HCT116 (cell line): Measurements from ENCODE around the gene GDI1. TPM values are rescaled to one million over a fixed set of nuclear protein-coding genes. Genes with fewer than 3 reads are reported as not detected.

Experiments used
- ATAC-seq: fragments of 200-7000 bp; cut with Tn5 transposase; 2 replicates; pipeline ENCODE4 v1.9.1; 2020; ENCODE audit warnings: mild to moderate bottlenecking, moderate library complexity
- BruUV-seq: library from RNA; stranded (reverse); fragments of 400-500 nt; replicated peaks from 2 replicates; lab custom pipeline; 2021; lab: Mats Ljungman, UMichigan
- CTCF ChIA-PET: fragments of 300-600 bp; sonication (Branson Sonifier 250); formaldehyde crosslinking; loops from one replicate; lab custom pipeline; 2021; ENCODE audit warnings: antibody characterized with exemption; lab: Charles Lee
- POLR2A ChIA-PET: fragments of 300-600, 350-600 bp; sonication (Branson Sonifier 250); formaldehyde crosslinking; loops from one replicate; lab custom pipeline; 2021; ENCODE audit warnings: antibody characterized with exemption; lab: Charles Lee
- RAD21 ChIA-PET, 2 experiments: fragments of 300-600 bp; sonication (Branson Sonifier 250); formaldehyde crosslinking; loops; one replicate each; lab custom pipeline; 2023; ENCODE audit warnings: low total read pairs in 2 of 2; ENCODE audit not compliant: uncharacterized antibody in 2 of 2, unreplicated experiment in 2 of 2, low non-redundant PET in 1 of 2; lab: Charles Lee
- DNase-seq: peaks from one replicate; pipeline ENCODE4 v3.0.0-alpha.2; 2010; ENCODE audit warnings: low read depth, low spot score
- H2AFZ ChIP-seq: fragments of 200-600 bp; shearing (Covaris generic), sonication (generic); 2 replicates; pipeline ENCODE4 v1.6.1; 2017; ENCODE audit warnings: low read depth, mixed run types, mixed read lengths, antibody characterized with exemption, low read length; ENCODE audit not compliant: poor library complexity, severe bottlenecking
- H3K27ac ChIP-seq: 2 replicates; pipeline ENCODE4 v1.5.1; 2012; ENCODE audit warnings: low read depth, low read length
- H3K27me3 ChIP-seq: fragments of 200-600 bp; sonication (generic); 2 replicates; pipeline ENCODE4 v1.6.1; 2016; ENCODE audit warnings: mixed run types, low read length, mixed read lengths; ENCODE audit not compliant: insufficient read depth
- H3K36me3 ChIP-seq, 2 experiments: fragments of 200-500 bp in 1 of 2; fragments of 200-600 bp in 1 of 2; sonication (Bioruptor generic) in 1 of 2; sonication (generic) in 1 of 2; 2 replicates each; pipeline versions ENCODE4 v1.5.1 to v1.6.1; 2014 to 2016; ENCODE audit warnings: low read length in 2 of 2, inconsistent platforms in 1 of 2, mixed read lengths in 1 of 2, mixed run types in 1 of 2; ENCODE audit not compliant: insufficient read depth in 2 of 2, control insufficient read depth in 1 of 2
- H3K4me1 ChIP-seq, 2 experiments: fragments of 200-600 bp in 1 of 2; sonication (generic) in 1 of 2; 2 replicates each; pipeline versions ENCODE4 v1.5.1 to v1.6.1; 2012 to 2017; ENCODE audit warnings: low read length in 2 of 2, inconsistent platforms in 1 of 2, mild to moderate bottlenecking in 1 of 2, mixed read lengths in 1 of 2, mixed run types in 1 of 2, moderate library complexity in 1 of 2; ENCODE audit not compliant: insufficient read depth in 2 of 2, control insufficient read depth in 1 of 2
- H3K4me2 ChIP-seq: fragments of 200-600 bp; sonication (generic); 2 replicates; pipeline ENCODE4 v1.6.1; 2017; ENCODE audit warnings: mixed run types, low read length, mixed read lengths
- H3K4me3 ChIP-seq, 2 experiments: fragments of 200-600 bp in 1 of 2; sonication (generic) in 1 of 2; replicated peaks in 1 of 2; 2 replicates each; pipeline ENCODE4 v1.5.1; 2011 to 2016; ENCODE audit warnings: low read length in 2 of 2, control low read depth in 1 of 2, low read depth in 1 of 2, mild to moderate bottlenecking in 1 of 2, mixed read lengths in 1 of 2, mixed run types in 1 of 2
- H3K79me2 ChIP-seq: fragments of 200-600 bp; sonication (generic); 2 replicates; pipeline ENCODE4 v1.6.1; 2017; ENCODE audit warnings: mild to moderate bottlenecking, mixed run types, low read length, moderate library complexity, mixed read lengths; ENCODE audit not compliant: insufficient read depth
- H3K9ac ChIP-seq: fragments of 200-600 bp; sonication (generic); 2 replicates; pipeline ENCODE4 v1.6.1; 2016; ENCODE audit warnings: low read length, mixed read lengths
- H3K9me2 ChIP-seq: fragments of 200-600 bp; sonication (generic), shearing (Covaris generic); 2 replicates; pipeline ENCODE4 v1.6.1; 2017; ENCODE audit warnings: mixed run types, mild to moderate bottlenecking, moderate library complexity; ENCODE audit not compliant: insufficient read depth
- H3K9me3 ChIP-seq, 2 experiments: fragments of 200-500 bp in 1 of 2; fragments of 200-600 bp in 1 of 2; sonication (Bioruptor generic) in 1 of 2; sonication (generic) in 1 of 2; 2 replicates each; pipeline ENCODE4 v1.6.1; 2014 to 2017; ENCODE audit warnings: low read length in 2 of 2, mixed read lengths in 2 of 2, inconsistent platforms in 1 of 2, low read depth in 1 of 2, mild to moderate bottlenecking in 1 of 2, mixed run types in 1 of 2, moderate library complexity in 1 of 2; ENCODE audit not compliant: control insufficient read depth in 1 of 2, insufficient read depth in 1 of 2
- H4K20me1 ChIP-seq: fragments of 200-600 bp; sonication (generic), shearing (Covaris generic); 2 replicates; pipeline ENCODE4 v1.6.1; 2017; ENCODE audit warnings: mixed run types, mild to moderate bottlenecking, moderate library complexity; ENCODE audit not compliant: insufficient read depth
- CBX3 ChIP-seq: IDR thresholded peaks from 2 replicates; pipeline ENCODE4 v1.6.1; 2012; ENCODE audit warnings: low read depth
- CEBPB ChIP-seq: IDR thresholded peaks from 2 replicates; pipeline ENCODE4 v1.6.1; 2012; ENCODE audit warnings: low read depth
- EGR1 ChIP-seq: IDR thresholded peaks from 2 replicates; pipeline ENCODE4 v1.6.1; 2012; ENCODE audit warnings: low read depth
- ELF1 ChIP-seq: IDR thresholded peaks from 2 replicates; pipeline ENCODE4 v1.6.1; 2012; ENCODE audit warnings: low read depth, borderline replicate concordance
- EZH2 ChIP-seq: fragments of 200-600 bp; sonication (generic); IDR thresholded peaks from 2 replicates; pipeline ENCODE4 v1.6.1; 2017; ENCODE audit warnings: antibody characterized with exemption, mixed run types
- EZH2phosphoT487 ChIP-seq: fragments of 200-600 bp; IDR thresholded peaks from 2 replicates; pipeline ENCODE4 v1.6.1; 2018; ENCODE audit warnings: antibody characterized with exemption, borderline replicate concordance
- FOSL1 ChIP-seq: IDR thresholded peaks from 2 replicates; pipeline ENCODE4 v1.6.1; 2012; ENCODE audit warnings: low read depth
- JUND ChIP-seq: IDR thresholded peaks from 2 replicates; pipeline ENCODE4 v1.6.1; 2012
- POLR2A ChIP-seq: IDR thresholded peaks from 2 replicates; pipeline ENCODE4 v1.7.0; 2011; ENCODE audit warnings: borderline replicate concordance; ENCODE audit not compliant: insufficient read depth, insufficient read length; ENCODE audit errors: extremely low read depth
- POLR2AphosphoS5 ChIP-seq: IDR thresholded peaks from 2 replicates; pipeline ENCODE4 v1.6.1; 2011; ENCODE audit warnings: mild to moderate bottlenecking, low read depth, low read length, moderate library complexity
- RAD21 ChIP-seq: IDR thresholded peaks from 2 replicates; pipeline ENCODE4 v1.6.1; 2012; ENCODE audit warnings: low read depth, mild to moderate bottlenecking
- SIN3A ChIP-seq: IDR thresholded peaks from 2 replicates; pipeline ENCODE4 v1.6.1; 2012; ENCODE audit warnings: low read depth
- SRF ChIP-seq: IDR thresholded peaks from 2 replicates; pipeline ENCODE4 v1.6.1; 2012; ENCODE audit warnings: low read depth
- TCF7L2 ChIP-seq: IDR thresholded peaks from 2 replicates; pipeline ENCODE4 v1.7.0; 2011; ENCODE audit warnings: borderline replicate concordance, inconsistent platforms; ENCODE audit not compliant: insufficient read depth, insufficient read length; ENCODE audit errors: extremely low read depth
- YY1 ChIP-seq: IDR thresholded peaks from 2 replicates; pipeline ENCODE4 v1.6.1; 2011; ENCODE audit warnings: low read length, low read depth, moderate library complexity, mild to moderate bottlenecking; ENCODE audit not compliant: insufficient replicate concordance; ENCODE audit errors: extremely low read depth
- ZFX ChIP-seq: fragments of 450-650 bp; IDR thresholded peaks from 2 replicates; pipeline ENCODE4 v1.6.1; 2017
- ZNF274 ChIP-seq: fragments of 200-500 bp; sonication (Bioruptor generic); IDR thresholded peaks from 2 replicates; pipeline ENCODE4 v1.6.1; 2014; ENCODE audit warnings: mild to moderate bottlenecking, low read depth, low read length, inconsistent platforms
- intact Hi-C: fragments of 100-400 bp; cut with micrococcal nuclease; formaldehyde crosslinking; loops from 2 replicates; pipeline ENCODE4 v1.10.0; 2022
- total RNA-seq: library from RNA; stranded (reverse); gene quantifications from one replicate; pipeline ENCODE4 v1.2.1, GENCODE V29; 2021; ENCODE audit not compliant: unreplicated experiment
- TF ChIP-seq, protein P1 (sequence below): IDR thresholded peaks from 2 replicates; pipeline ENCODE4 v1.6.1; 2012
- TF ChIP-seq, protein P2 (sequence below): IDR thresholded peaks from 2 replicates; pipeline ENCODE4 v1.6.1; 2011; ENCODE audit warnings: mild to moderate bottlenecking, low read length, moderate library complexity; ENCODE audit not compliant: insufficient replicate concordance; ENCODE audit errors: extremely low read depth

The GDI1 gene
- total RNA-seq, 1 experiment from 2014 or later: 122 TPM

DNA sequence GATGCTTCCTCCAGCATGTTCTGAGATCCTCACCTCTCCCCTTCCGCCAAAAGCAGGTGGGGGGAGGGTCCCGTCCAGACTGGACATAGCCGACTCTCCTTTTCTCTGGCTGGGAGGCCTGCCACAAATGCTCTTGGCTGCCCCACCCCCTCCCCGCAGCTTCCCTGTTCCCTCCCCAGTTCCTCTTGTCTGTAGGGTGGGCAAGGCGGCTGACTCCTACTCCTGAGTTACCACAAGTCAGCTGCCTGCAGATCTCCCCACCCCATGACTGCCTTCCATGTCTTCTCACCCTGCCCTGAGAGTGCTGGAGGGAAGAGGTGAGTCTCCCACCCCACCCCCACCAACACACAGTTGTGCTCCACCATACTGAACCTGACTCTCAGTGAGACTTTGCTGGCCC, 5.6 kb upstream of the GDI1 start:
- H4K20me1 ChIP-seq: no peaks in the 10 kb centered on the region
- no peaks in the 10 kb centered on the region for H3K9me2 ChIP-seq
- intact Hi-C loops: no loop called here
- POLR2A ChIA-PET: no interaction called here
- H3K4me2 ChIP-seq: no peak overlapping the region
- H3K9me3 ChIP-seq: no peaks in the 10 kb centered on the region
- no peak overlapping the region for H3K4me3 ChIP-seq
- BruUV-seq: no TSS peak
- no peak overlapping the region for H2AFZ ChIP-seq
- H3K36me3 ChIP-seq: no peaks in the 10 kb centered on the region
- DNase-seq: no peak
- RAD21 ChIA-PET: no interaction called here
- H3K27ac ChIP-seq: no peak overlapping the region
- no peak overlapping the region for H3K9ac ChIP-seq
- H3K79me2 ChIP-seq: peaks cover 7% of the 10 kb centered on the region; the same call in 1 of the 2 replicates
- TF ChIP-seq POLR2AphosphoS5 (no peak), CEBPB (no peak), EZH2phosphoT487 (no peak), ZNF274 (no peak), FOSL1 (no peak), ELF1 (no peak), SIN3A (no peak), YY1 (no peak), ZFX (no peak), CBX3 (no peak), JUND (no peak), EGR1 (no peak), POLR2A (no peak), TCF7L2 (no peak), SRF (no peak), EZH2 (no peak), RAD21 (no peak)
- TF ChIP-seq, protein P1, sequence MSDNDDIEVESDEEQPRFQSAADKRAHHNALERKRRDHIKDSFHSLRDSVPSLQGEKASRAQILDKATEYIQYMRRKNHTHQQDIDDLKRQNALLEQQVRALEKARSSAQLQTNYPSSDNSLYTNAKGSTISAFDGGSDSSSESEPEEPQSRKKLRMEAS: no peak
- TF ChIP-seq, protein P2, sequence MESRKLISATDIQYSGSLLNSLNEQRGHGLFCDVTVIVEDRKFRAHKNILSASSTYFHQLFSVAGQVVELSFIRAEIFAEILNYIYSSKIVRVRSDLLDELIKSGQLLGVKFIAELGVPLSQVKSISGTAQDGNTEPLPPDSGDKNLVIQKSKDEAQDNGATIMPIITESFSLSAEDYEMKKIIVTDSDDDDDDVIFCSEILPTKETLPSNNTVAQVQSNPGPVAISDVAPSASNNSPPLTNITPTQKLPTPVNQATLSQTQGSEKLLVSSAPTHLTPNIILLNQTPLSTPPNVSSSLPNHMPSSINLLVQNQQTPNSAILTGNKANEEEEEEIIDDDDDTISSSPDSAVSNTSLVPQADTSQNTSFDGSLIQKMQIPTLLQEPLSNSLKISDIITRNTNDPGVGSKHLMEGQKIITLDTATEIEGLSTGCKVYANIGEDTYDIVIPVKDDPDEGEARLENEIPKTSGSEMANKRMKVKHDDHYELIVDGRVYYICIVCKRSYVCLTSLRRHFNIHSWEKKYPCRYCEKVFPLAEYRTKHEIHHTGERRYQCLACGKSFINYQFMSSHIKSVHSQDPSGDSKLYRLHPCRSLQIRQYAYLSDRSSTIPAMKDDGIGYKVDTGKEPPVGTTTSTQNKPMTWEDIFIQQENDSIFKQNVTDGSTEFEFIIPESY: no peak
- TF ChIP-seq, all 23 proteins: peak for 0
- peaks cover 1 to 17% of the 10 kb centered on the region in 2 experiments; a peak in 2 of 4 replicates for H3K4me1 ChIP-seq
- H3K27me3 ChIP-seq: no peaks in the 10 kb centered on the region
- CTCF ChIA-PET: no interaction called here
- ATAC-seq: no peak
